NOMO-1 treated with dmso at 0.1 percent for 144 hours (cell line): ENCODE data around the gene SMC2.

Experiments
- DNase-seq: peaks from one replicate; lab custom pipeline; 2025; ENCODE audit not compliant: unreplicated experiment; lab: John Stamatoyannopoulos, UW

Gene SMC2

GRCh38 chr9:104093647-104094533, at the start of gene SMC2:
Gene SMC2, plus strand, starts transcription at chr9:104094309. Its CDS starts 1,076 bp downstream, at chr9:104095385.
- peak; percentile 92 for DNase-seq

DNA sequence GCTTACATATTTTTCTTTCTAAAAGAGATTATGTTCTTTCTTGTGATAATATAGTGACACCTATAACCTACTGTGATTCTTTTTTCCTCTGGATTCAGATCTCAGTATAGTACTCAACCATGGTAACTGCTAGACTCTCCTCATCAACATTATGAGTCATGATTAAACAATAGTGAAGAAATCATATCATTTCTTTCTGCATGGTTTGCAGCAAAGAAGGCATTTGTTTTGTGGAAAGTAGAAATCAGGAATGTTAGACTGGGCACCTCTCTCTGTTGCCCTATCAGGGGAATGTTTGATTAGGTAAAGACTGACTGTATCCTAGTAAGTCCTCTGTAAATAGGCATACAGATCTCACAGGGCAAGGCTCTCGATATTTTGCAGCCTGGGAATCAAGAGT, 25.6 kb upstream of the SMC2 start:
- DNase-seq: no peak

- DNase-seq: no peak
These were observed 24.8 kb upstream of the SMC2 start for GRCh38 chr9:104069288-104069687.

DNA sequence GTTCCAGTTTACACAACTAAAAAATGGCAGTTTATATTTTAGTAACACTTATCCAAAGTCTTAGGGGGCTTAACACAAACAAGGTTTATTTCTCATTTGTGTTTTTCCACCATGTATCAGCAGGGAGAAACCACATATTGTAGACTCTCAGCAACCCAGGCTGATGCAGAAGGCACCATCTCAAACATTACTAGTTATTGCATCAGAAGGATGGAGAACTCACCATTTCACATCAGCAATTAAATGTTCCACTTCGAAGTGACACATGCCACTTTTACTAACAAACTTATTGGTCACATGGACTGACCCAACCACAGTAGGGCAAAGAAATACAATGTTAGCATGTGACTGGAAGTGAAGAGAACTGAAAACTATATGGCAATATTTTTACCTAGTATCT, 22.5 kb upstream of the SMC2 start:
- no peak for DNase-seq

DNA sequence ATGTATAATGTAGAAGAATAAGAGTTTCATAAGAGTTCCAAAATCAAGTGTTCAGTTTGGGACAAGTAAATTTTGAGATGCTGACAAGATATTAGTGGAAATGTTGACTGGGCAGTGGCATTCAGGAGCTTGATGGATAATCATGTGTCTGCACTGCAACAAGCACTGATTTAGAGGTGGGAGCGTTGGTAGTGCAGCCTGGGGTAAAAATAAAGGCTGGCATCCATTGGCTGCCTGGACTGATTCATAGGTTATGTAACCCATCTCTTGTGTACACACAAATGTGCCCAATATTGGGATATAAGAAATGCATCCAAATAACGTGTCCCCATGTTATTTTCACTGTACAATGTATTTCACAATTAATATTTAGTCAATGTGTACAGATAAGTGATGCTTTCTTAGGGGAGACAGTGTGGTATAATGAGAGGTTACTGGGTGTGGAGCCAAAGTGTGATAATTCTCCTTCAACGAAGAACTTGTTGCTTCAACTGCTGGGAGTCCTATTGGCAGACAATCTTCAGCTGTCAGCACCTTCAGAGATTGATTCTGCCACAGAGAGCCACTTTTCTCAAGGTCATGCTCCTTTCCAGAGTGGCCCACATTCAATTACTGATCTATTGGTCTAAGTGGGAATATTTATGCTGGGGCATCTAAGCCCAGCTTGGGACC, 20.9 kb upstream of the SMC2 start:
- no peak for DNase-seq

- no peak for DNase-seq
These were observed 20.4 kb upstream of the SMC2 start for GRCh38 chr9:104073770-104074133.

DNA sequence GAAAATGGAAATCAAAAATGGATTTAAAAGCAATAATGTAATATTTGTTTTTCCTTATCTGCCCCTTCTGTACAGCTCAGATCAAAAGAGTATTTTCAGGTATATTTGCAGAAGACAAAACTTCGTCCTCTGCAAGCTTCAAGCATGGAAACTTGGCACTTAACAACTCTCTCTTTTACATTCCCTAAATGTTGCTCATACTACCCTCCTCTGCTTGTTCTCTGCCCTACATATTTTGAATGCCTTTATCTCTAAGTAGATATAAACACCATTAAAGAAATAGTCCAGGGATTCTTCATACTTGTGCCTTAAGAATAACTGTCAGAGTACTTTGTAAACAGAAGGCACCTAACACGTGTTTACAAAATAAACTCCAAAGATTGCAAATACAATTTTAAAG, 19.2 kb upstream of the SMC2 start:
- no peak for DNase-seq

DNA sequence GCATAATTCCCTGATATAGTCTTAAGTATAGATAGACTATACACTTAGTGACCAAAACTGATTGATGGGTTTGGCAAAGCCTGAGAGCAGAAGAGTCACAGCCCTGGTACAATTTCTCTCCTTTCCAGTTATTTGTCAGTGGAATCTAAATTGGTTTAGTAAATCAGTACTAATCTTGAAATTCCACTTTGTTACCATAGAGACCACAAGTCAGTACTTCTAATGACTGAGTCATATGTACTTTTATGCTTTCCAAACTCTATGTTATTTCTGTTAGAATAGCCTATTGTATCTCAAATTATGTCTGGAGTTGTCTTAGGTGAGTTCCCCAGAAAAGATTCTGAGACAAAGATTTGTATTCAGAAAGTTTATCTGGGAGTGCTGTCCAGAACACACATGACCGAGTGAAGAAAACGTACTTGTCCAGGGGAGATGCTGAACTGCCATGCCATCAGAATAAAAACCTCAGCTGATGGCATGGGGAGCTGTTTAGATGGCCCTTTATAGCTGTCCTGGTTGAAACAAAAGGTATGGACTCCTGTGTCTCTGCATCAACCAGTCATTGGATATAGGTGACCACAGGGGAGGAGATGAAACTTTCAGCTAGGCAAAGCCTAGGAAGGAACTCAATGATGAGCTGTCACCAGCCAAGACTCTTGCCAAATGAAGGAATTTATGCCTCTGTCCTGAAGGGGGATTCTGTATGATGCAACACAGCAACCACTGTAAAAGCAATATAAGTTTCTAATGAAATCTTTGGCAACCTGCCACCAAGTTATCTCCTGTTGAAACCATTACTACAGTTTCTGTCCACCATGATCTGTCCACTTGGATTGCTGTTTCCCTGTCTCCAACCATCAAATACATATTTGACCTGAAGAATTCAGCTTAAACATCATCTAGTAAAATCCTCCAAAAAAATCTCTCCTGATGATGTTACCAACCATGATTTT, 18.0 kb upstream of the SMC2 start:
- no peak for DNase-seq

DNA sequence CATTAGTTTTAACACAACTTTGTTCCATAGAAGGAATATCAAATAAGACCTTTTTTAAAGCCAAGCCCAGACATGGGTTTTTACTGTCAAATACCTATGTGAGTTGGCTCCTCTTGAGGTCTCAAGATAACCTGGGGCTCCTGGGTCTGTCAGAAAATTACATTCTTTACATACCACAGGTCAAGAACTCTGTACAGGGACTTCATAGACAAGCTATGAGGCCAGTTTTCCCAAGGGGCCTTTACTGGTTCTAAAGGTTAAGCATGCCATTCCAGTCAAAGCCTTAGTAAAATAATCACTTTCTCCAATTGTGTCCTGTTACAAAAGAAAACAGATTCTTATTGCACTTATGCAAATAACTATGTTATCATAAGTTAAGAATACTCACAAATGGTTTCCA, 15.5 kb upstream of the SMC2 start:
- no peak for DNase-seq

GRCh38 chr9:104080983-104081382, 13.1 kb upstream of the SMC2 start:
- no peak for DNase-seq

DNA sequence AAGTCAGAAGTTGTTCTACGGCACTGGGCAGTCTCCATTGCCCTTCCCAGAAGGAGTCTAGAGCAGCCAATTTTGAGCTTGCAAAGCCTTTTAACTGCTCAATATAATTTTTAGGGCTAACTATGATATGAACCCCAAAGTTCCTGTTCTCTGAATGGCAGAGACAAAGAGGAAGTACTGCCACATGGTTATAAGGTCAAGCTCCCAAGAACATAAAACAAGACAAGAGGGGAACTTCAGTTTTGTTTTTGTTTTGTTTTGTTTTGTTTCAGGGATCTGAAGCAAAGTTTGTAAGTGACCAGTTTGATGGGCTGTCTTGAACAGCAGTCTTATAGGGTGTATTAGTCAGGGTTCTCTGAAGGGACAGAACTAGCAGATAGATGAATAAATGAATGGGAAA, 11.9 kb upstream of the SMC2 start:
- no peak for DNase-seq

GRCh38 chr9:104085525-104085924, 8.6 kb upstream of the SMC2 start:
- no peak for DNase-seq

DNA sequence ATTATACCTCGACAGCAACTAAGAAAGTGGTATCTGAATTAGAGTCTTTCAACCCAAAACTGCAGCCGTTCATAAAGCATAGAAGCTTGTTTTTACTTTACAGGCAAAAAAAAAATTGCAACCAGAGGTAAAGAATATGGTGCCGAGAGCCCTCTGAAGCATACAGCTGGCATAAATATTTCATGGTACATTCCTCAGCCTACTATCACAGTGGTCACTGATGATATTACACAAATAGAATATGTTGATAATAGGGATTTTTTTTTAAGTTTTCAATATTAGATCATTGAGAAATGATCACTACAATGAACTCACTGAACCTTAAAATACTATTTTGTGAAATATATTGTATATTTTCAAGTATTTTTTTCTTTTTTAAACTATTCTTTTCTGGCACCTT, 6.2 kb upstream of the SMC2 start:
- no peak for DNase-seq

DNA sequence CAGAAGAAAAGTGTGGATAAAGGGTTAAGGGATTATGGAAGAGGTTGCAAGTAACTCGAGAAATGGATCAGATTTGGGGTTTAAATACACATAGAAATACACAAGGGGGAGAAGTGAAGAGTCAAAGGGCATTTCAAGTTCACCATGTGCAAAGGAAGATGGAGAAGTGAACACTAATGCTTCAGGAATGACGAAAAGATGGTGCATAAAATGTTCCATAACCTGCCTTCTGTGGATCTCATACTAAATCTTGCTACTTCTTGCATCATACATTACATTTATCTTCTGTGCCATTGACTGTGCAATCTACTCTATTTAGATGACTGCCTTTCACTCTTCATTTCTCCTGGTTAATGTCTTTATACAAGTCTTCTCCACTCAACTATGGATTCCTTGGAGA, 5.7 kb upstream of the SMC2 start:
- DNase-seq: no peak

DNA sequence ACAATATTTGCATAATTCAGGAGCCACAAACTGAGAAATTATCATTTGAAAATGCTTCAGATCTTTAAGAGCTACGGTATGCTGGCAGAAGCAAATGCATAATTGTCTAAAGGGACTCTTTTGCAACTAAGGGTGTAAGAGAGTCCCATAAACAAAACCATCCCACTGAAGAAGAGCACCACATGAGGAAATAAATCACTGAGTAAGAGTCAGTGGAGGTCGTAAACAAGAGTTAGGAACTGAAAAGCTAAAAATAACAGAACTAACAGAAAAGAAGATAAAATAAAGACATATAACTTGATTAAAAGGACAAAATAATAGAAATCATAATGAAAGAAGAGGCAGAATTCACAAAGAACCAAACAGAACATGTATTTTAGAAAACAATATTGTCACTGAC, 3.5 kb upstream of the SMC2 start:
- DNase-seq: no peak

GRCh38 chr9:104091116-104091515, 3.0 kb upstream of the SMC2 start:
- DNase-seq: no peak

DNA sequence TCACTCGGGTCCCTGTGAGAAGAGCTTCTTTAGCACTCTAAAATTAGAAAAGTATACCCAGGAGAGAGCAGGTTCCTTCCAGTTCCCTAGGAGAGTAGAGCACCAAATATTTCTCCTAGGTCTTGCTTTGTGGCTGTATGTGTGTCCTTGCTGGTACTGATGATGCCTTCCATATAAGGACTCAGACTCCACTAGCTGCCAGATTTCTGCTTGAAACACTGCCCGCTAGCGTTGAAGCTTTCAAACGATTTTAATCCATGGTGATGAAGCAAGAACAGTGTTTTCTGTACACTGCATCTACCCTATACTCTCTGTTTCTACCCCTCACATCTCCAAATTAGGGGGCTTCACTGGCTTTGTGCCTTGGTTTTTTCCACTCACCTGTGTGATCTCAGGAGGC, 2.4 kb upstream of the SMC2 start:
- DNase-seq: peak; percentile 65

DNA sequence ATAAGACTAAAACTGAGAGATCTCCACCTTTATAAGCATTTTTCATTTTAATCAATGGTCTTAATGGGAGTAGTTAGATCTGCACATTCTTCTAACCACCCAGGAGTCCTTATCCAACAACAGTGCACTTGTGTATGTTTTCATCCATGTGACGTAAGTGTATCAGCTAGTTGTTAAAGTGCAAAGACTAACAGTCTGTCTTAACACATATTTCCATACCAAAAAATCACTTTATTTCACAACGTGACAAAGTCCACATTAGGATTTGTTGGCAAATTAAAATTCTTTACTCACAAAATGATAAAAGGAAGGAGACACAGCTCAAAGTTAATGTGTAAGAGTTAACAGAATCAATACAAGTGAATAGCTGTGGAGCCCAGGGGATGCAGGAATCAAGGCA, 1.9 kb upstream of the SMC2 start:
- no peak for DNase-seq

DNA sequence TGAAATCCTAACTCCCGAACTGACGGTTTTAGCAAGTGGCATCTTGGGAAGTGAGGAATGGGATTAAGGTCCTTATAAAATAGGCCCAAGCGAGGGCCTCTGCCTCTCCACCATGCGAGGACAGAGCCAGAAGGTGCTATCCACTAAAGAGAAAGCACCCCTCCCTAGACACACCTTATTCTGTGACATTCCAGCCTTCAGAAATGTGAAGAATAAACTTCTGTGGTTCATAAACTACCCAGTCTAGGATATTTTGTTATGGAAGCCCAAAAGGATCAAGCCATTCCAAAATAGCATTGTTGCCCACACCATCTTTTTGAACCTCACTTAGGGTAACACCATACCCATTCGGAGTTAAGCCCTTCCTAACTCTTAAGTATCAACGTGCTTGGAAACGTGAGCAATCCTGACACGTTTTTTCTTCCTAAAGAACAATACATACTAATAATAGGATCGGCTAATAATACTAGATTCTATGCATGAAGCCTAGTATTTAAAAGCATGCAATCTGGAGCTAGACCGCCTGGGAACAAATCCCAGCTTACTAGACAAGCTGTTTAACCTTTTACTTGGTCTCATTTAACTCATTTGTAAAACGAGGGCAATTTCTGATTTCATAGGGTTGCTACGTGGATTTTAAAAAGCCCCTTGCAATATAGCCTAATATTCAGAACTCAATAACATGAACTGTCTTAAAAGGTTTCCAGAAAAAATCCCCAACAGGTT, 1.1 kb upstream of the SMC2 start:
- DNase-seq: no peak

DNA sequence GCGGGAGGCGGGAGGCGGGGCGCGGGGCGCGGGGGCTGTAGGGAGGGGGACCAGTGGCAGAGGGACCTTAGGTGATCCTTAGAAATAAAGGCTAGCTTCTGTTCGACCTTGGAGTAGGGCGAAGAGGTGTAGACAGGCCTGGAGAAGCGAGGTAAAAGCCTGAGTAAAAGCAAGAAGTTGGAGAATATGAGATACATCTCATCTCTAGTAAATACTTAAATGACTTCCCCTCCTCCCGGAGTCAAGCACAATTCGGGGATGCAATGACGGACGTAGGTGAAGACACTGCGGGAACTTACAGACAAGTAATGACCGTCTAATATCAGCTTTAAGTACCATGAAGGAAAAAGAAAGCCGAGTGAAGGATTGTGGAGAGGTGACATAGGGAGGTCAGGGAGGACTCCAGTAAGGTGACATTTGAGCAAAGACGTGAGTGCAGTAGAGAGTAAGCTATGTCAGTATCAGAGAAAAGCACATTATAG, 466 bp downstream of the SMC2 start:
- DNase-seq: no peak

DNA sequence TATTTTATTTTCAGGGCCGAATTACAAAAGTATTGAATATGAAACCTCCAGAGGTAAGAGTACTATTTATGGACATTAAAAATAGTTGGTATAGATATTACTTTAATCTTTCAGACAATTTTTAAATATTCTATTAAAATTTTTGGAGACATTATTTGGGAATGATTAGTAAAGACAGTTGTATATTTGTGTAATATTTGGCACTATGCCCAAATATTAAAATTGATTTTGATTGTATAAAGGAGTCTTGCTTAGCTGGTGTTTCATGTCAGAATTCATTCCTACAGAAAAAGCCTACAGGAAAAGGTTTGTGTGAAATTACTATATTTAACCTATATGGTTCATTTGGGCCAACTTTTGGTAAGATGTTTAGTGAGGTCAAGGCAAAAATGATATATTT, 5.5 kb downstream of the SMC2 start:
- no peak for DNase-seq
